T-cell (primary cell): ENCODE data around the gene MSLN. TPM values are rescaled to one million over a fixed set of nuclear protein-coding genes. Genes with fewer than 3 reads are reported as not detected.

Experiments
- ATAC-seq, 4 experiments: fragments of 200-7000 bp in 3 of 4; fragments of 150-1000 bp in 1 of 4; cut with Tn5 transposase; replicated peaks in 1 of 4; 1 replicate in 3 of 4; 2 replicates in 1 of 4; pipeline ENCODE4 v1.10.0; 2021; ENCODE audit warnings: moderate library complexity in 3 of 4, mild to moderate bottlenecking in 2 of 4, moderate number of reproducible peaks in 1 of 4
- CTCF ChIA-PET, 2 donors: fragments of 300-600 bp; sonication (Branson Sonifier 250); formaldehyde crosslinking; loops; one replicate each; lab custom pipeline; 2022; ENCODE audit warnings: antibody characterized with exemption in 2 of 2; lab: Charles Lee
- POLR2A ChIA-PET, 2 donors: fragments of 300-600 bp; sonication (Branson Sonifier 250); formaldehyde crosslinking; loops; one replicate each; lab custom pipeline; 2022; ENCODE audit warnings: antibody characterized with exemption in 2 of 2; lab: Charles Lee
- DNase-seq, 35 experiments: peaks; one replicate each; pipeline versions ENCODE4 v3.0.0 to v3.0.0-alpha.2; 2013 to 2023
- H3K27ac ChIP-seq: one replicate; pipeline ENCODE4 v1.5.1; 2013; ENCODE audit warnings: low read length
- H3K27me3 ChIP-seq, 2 experiments: replicated peaks in 1 of 2; 1 replicate in 1 of 2; 2 replicates in 1 of 2; pipeline versions ENCODE4 v1.6.1 to v1.7.0; 2013; ENCODE audit warnings: low read length in 1 of 2, mixed read lengths in 1 of 2; ENCODE audit not compliant: control insufficient read depth in 2 of 2, insufficient read depth in 2 of 2; ENCODE audit errors: extremely low read depth in 1 of 2
- H3K36me3 ChIP-seq, 2 donors: 1 replicate in 1 of 2; 2 replicates in 1 of 2; pipeline versions ENCODE4 v1.6.1 to v1.7.0; 2013; ENCODE audit warnings: low read length in 1 of 2; ENCODE audit not compliant: control insufficient read depth in 2 of 2, insufficient read depth in 1 of 2; ENCODE audit errors: extremely low read depth in 1 of 2
- H3K4me1 ChIP-seq, 2 experiments: 1 replicate in 1 of 2; 2 replicates in 1 of 2; pipeline versions ENCODE4 v1.6.1 to v1.7.0; 2013; ENCODE audit warnings: low read length in 2 of 2, mixed read lengths in 1 of 2; ENCODE audit not compliant: insufficient read depth in 2 of 2, control insufficient read depth in 1 of 2; ENCODE audit errors: extremely low read depth in 1 of 2
- H3K4me3 ChIP-seq, 2 donors: 1 replicate in 1 of 2; 2 replicates in 1 of 2; pipeline versions ENCODE4 v1.5.1 to v1.7.0; 2013; ENCODE audit warnings: mild to moderate bottlenecking in 2 of 2, low read length in 1 of 2, moderate library complexity in 1 of 2; ENCODE audit not compliant: control insufficient read depth in 1 of 2; ENCODE audit errors: extremely low read depth in 1 of 2
- H3K9me3 ChIP-seq: 2 replicates; pipeline ENCODE4 v1.7.0; 2013
- H3K27ac Mint-ChIP-seq, 2 donors: one replicate each; pipeline ENCODE4 v1.8.0; 2020 to 2021; ENCODE audit warnings: mild to moderate bottlenecking in 2 of 2, mixed read lengths in 2 of 2
- H3K27me3 Mint-ChIP-seq, 2 donors: one replicate each; pipeline ENCODE4 v1.8.0; 2021 to 2022; ENCODE audit warnings: mixed read lengths in 2 of 2
- H3K36me3 Mint-ChIP-seq: one replicate; pipeline ENCODE4 v1.8.0; 2021; ENCODE audit warnings: mixed read lengths
- H3K4me1 Mint-ChIP-seq, 3 donors: one replicate each; pipeline ENCODE4 v1.8.0; 2020 to 2022; ENCODE audit warnings: mixed read lengths in 3 of 3, mild to moderate bottlenecking in 1 of 3
- H3K4me3 Mint-ChIP-seq, 3 donors: one replicate each; pipeline ENCODE4 v1.8.0; 2020 to 2022; ENCODE audit warnings: mild to moderate bottlenecking in 3 of 3, mixed read lengths in 3 of 3, moderate library complexity in 3 of 3
- H3K9me3 Mint-ChIP-seq, 3 donors: one replicate each; pipeline ENCODE4 v1.8.0; 2020 to 2022; ENCODE audit warnings: mixed read lengths in 3 of 3
- WGBS: methylation state at CpG from one replicate; pipeline ENCODE4 v1.1.5; 2013; ENCODE audit warnings: missing lambda C conversion rate; ENCODE audit not compliant: insufficient coverage; 5-methylcytosine and 5-hydroxymethylcytosine counted together
- total RNA-seq, 35 experiments: library from RNA in 6 of 35; stranded (reverse) in 6 of 35; fragments of 120-200 nt in 1 of 35; gene quantifications; one replicate each; pipeline versions ENCODE4 v1.2.1 to v1.2.4 and lab custom pipeline; 2013 to 2026

The MSLN gene
- total RNA-seq, 5 donors from 2014 or later (not counting 1 experiment from before 2014, with no cell fraction given), result 0.55 to 0.60 TPM; not detected in 3

DNA sequence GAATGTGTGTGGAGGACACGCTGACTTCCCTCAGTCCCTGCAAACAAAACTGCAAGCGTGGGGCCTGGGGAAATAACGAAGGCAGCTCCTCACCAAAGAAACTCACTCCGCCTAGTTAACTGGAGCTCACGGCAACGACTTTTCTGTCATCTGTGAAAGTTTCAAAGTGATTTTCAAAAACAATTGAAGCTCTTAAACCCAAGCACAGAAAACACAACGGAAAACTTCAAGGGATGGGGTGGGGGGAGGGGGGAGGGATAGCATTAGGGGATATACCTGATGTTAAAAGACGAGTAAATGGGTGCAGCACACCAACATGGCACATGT, 43.2 kb downstream of the MSLN start:
- POLR2A ChIA-PET, result no interaction called here
- Mint-ChIP-seq H3K27ac (no peak overlapping the region), H3K36me3 (no peaks in the 10 kb centered on the region), H3K4me3 (no peak overlapping the region), H3K9me3 (no peaks in the 10 kb centered on the region), H3K4me1 (peaks cover 6 to 12% (median 11%) of the 10 kb centered on the region in 3 donors), H3K27me3 (peaks cover 0 to 12% of the 10 kb centered on the region in 2 donors)
- CTCF ChIA-PET, result interaction anchor here in 1 of 2 donors (0.6 kb wide), 1 partner anchor 300 kb away, joined by 4 read pairs; no protein-coding TSS in a partner anchor
- DNase-seq, result no peak
- no peak for ATAC-seq
- 30% methylated on average over 5 of the region's 8 CpGs for WGBS
- Histone ChIP-seq H3K27ac (no peak overlapping the region), H3K36me3 (no peaks in the 10 kb centered on the region), H3K4me3 (no peak overlapping the region), H3K4me1 (peaks cover 3 to 16% of the 10 kb centered on the region in 2 experiments), H3K9me3 (no peaks in the 10 kb centered on the region), H3K27me3 (peaks cover 0 to 54% of the 10 kb centered on the region in 2 experiments)

DNA sequence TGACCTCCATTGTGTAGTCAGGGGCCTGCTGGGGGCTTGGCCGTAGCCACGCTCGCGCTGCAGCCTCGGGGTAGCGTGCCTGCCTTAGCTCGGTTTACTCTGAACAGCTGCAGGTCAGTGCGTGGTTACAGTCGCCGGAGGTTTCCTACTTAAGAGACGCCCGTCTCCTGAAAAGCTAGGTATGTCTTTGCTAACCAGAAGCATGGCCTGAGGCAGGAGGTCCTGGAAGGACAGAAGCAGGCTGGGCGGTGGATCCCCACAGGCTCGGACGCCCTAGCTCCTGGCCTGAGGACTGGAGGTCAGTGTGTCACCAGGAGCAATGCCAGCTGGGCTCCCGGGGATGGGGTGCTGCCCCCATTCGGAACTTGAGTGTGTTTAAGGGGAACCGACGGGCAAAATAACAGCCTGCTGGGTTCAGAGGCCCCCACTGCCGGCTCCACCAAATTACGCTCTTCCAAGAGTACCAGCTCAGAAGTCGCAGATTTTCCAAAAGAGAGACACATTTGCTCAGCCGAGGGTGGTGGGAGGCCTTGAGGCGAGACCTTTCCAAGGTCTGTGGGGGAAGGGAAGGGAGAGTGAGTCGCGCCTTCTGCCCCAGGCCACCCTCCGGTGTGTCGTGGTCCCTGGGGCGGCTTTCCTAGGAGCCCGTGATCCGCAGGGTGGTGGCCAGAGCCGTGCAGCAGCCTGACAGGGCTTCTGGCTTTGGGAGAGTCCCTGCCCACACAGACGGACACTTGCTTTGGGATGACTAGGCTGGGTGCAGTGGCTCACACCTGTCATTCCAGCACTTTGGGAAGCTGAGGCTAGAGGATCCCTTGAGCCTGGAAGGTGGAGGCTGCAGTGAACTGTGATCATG, 43.9 kb downstream of the MSLN start:
- H3K9me3 Mint-ChIP-seq, result no peaks in the 10 kb centered on the region
- Histone ChIP-seq H3K27me3 (peaks cover 0 to 47% of the 10 kb centered on the region in 2 experiments), H3K9me3 (no peaks in the 10 kb centered on the region), H3K4me1 (peaks cover 3 to 18% of the 10 kb centered on the region in 2 experiments), H3K4me3 (no peak overlapping the region), H3K36me3 (no peaks in the 10 kb centered on the region), H3K27ac (no peak overlapping the region)
- 77% methylated on average over 23 of the region's 33 CpGs for WGBS
- H3K27me3 Mint-ChIP-seq, result peaks cover 0 to 12% of the 10 kb centered on the region in 2 donors
- DNase-seq (no peak), ATAC-seq (no peak)
- CTCF ChIA-PET, result interaction anchor here in 1 of 2 donors (0.6 kb wide), 1 partner anchor 299 kb away, joined by 4 read pairs; no protein-coding TSS in a partner anchor
- peaks cover 9 to 14% (median 11%) of the 10 kb centered on the region in 3 donors for H3K4me1 Mint-ChIP-seq
- H3K36me3 Mint-ChIP-seq, result no peaks in the 10 kb centered on the region
- H3K27ac Mint-ChIP-seq, result no peak overlapping the region
- POLR2A ChIA-PET, result no interaction called here
- no peak overlapping the region for H3K4me3 Mint-ChIP-seq

- Mint-ChIP-seq H3K4me1 (peaks cover 11 to 17% (median 12%) of the 10 kb centered on the region in 3 donors), H3K9me3 (no peaks in the 10 kb centered on the region), H3K27ac (no peak overlapping the region), H3K36me3 (no peaks in the 10 kb centered on the region), H3K27me3 (peaks cover 0 to 12% of the 10 kb centered on the region in 2 donors), H3K4me3 (peak overlapping the region in 1 of 3 donors; percentile 94)
- no peak for ATAC-seq
- H3K36me3 ChIP-seq, result no peaks in the 10 kb centered on the region
- H3K27ac ChIP-seq, result no peak overlapping the region
- peaks cover 0 to 37% of the 10 kb centered on the region in 2 experiments for H3K27me3 ChIP-seq
- no peaks in the 10 kb centered on the region for H3K9me3 ChIP-seq
- POLR2A ChIA-PET, result no interaction called here
- DNase-seq, result no peak
- 79% methylated on average over 14 of the region's 17 CpGs for WGBS
- CTCF ChIA-PET, result no interaction called here
- peaks cover 3 to 17% of the 10 kb centered on the region in 2 experiments for H3K4me1 ChIP-seq
- H3K4me3 ChIP-seq, result no peak overlapping the region
Observed at GRCh38 chr16:805474-805873, 44.9 kb downstream of the MSLN start.

GRCh38 chr16:807347-808084, 47.0 kb downstream of the MSLN start:
- 7% methylated on average over 74 of the region's 80 CpGs for WGBS
- Histone ChIP-seq H3K36me3 (no peaks in the 10 kb centered on the region), H3K27me3 (peaks cover 0 to 29% of the 10 kb centered on the region in 2 experiments), H3K4me1 (peaks cover 3 to 16% of the 10 kb centered on the region in 2 experiments), H3K9me3 (no peaks in the 10 kb centered on the region), H3K4me3 (peak overlapping the region; percentile 66 to 93), H3K27ac (peak overlapping the region; percentile 87)
- ATAC-seq (peak; percentile 88 to 96 (median 94)), DNase-seq (peak; percentile 55 to 90 (median 72))
- ChIA-PET CTCF (no interaction called here), POLR2A (interaction anchor here in 1 of 2 donors (0.8 kb wide), 1 partner anchor 92 kb away, joined by 4 read pairs; no protein-coding TSS in a partner anchor)
- Mint-ChIP-seq H3K27me3 (peaks cover 3 to 14% of the 10 kb centered on the region in 2 donors), H3K36me3 (no peaks in the 10 kb centered on the region), H3K4me3 (peak overlapping the region; percentile 94 to 96 (median 94)), H3K9me3 (no peaks in the 10 kb centered on the region), H3K4me1 (peaks cover 11 to 17% (median 12%) of the 10 kb centered on the region in 3 donors), H3K27ac (peak overlapping the region; percentile 95 to 96)

- H3K4me3 ChIP-seq, result peak overlapping the region; percentile 66 to 93
- WGBS, result 24% methylated on average over 14 of the region's 19 CpGs
- peaks cover 7 to 17% of the 10 kb centered on the region in 2 donors for H3K27me3 Mint-ChIP-seq
- ATAC-seq (no peak), DNase-seq (no peak)
- peak overlapping the region; percentile 94 to 96 (median 94) for H3K4me3 Mint-ChIP-seq
- H3K36me3 ChIP-seq, result no peaks in the 10 kb centered on the region
- peaks cover 3% of the 10 kb centered on the region for H3K36me3 Mint-ChIP-seq
- H3K27ac Mint-ChIP-seq, result peak overlapping the region; percentile 95 to 96
- peak overlapping the region; percentile 87 for H3K27ac ChIP-seq
- no peaks in the 10 kb centered on the region for H3K9me3 Mint-ChIP-seq
- H3K9me3 ChIP-seq, result no peaks in the 10 kb centered on the region
- CTCF ChIA-PET, result no interaction called here
- peaks cover 3 to 16% of the 10 kb centered on the region in 2 experiments for H3K4me1 ChIP-seq
- H3K27me3 ChIP-seq, result peaks cover 0 to 29% of the 10 kb centered on the region in 2 experiments
- POLR2A ChIA-PET, result no interaction called here
- peaks cover 12 to 19% (median 14%) of the 10 kb centered on the region in 3 donors for H3K4me1 Mint-ChIP-seq
Observed at GRCh38 chr16:808085-808386, 47.5 kb downstream of the MSLN start.

DNA sequence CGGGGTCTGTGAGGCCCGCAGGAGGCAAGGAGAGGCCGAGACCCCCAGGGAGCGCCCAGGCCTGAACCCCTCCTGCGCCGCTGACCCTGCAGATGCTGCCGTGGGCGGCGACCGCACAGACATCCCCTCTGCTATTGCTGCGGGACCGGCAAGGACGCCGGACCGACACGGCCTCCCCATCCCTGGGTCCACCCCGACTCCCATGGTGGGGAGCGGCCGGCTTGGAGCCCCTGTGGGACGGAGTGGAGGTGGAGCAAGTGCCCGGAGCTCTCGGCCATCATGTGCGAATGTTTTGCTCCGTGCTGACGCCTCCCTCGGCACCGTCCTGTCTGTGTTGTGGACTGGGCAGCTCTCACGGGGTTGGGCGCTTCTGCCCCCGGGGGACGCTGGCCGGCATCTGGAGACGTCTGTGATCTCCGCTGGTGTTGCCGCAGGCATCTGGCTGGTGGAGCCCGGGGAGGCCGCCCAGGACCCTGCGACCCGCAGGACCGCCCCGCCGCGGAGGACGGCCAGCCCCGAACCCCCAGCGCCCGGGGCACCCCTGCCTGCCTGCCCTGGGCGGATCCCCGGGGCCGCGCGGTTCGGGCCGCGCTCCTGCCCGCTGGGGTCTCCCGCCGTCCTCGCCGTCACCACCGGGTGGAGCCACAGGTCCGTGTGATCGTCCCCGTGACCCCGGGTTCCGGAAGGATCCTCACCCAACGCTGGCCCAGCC, 52.8 kb downstream of the MSLN start:
- peak overlapping the region in 1 of 3 donors; percentile 37 for H3K4me3 Mint-ChIP-seq
- no peaks in the 10 kb centered on the region for H3K9me3 Mint-ChIP-seq
- CTCF ChIA-PET, result no interaction called here
- ATAC-seq, result peak; percentile 66 to 85 (median 78)
- peaks cover 0 to 68% of the 10 kb centered on the region in 2 experiments for H3K27me3 ChIP-seq
- 11% methylated on average over 55 of the region's 67 CpGs for WGBS
- H3K36me3 ChIP-seq, result no peaks in the 10 kb centered on the region
- no peak overlapping the region for H3K4me3 ChIP-seq
- H3K4me1 Mint-ChIP-seq, result peaks cover 7 to 11% (median 10%) of the 10 kb centered on the region in 3 donors
- no peak overlapping the region for H3K27ac ChIP-seq
- peaks cover 2 to 14% of the 10 kb centered on the region in 2 experiments for H3K4me1 ChIP-seq
- POLR2A ChIA-PET, result no interaction called here
- peaks cover 3% of the 10 kb centered on the region for H3K36me3 Mint-ChIP-seq
- no peaks in the 10 kb centered on the region for H3K9me3 ChIP-seq
- no peak overlapping the region for H3K27ac Mint-ChIP-seq
- H3K27me3 Mint-ChIP-seq, result peaks cover 11 to 35% of the 10 kb centered on the region in 2 donors
- DNase-seq, result peak in 24 of 35 experiments; percentile 18 to 62 (median 33)
